GM13976 (cell line): Measurements from ENCODE around the gene CBX6.

Experiments
- DNase-seq: peaks from one replicate; pipeline ENCODE4 v3.0.0; 2012; ENCODE audit warnings: low spot score
- CTCF ChIP-seq: IDR thresholded peaks from 2 replicates; pipeline ENCODE4 v1.5.1; 2012; ENCODE audit warnings: borderline replicate concordance, mild to moderate bottlenecking; ENCODE audit not compliant: insufficient read depth; ENCODE audit errors: extremely low read depth, missing control alignments, control extremely low read depth
- in situ Hi-C: fragments of 300-500 bp; cut with MboI; formaldehyde crosslinking; loops from one replicate; pipeline ENCODE4 v1.12.0; 2022; ENCODE audit warnings: low sequenced_read_pairs, mixed read lengths, inconsistent platforms; ENCODE audit not compliant: unreplicated experiment

The CBX6 gene

DNA sequence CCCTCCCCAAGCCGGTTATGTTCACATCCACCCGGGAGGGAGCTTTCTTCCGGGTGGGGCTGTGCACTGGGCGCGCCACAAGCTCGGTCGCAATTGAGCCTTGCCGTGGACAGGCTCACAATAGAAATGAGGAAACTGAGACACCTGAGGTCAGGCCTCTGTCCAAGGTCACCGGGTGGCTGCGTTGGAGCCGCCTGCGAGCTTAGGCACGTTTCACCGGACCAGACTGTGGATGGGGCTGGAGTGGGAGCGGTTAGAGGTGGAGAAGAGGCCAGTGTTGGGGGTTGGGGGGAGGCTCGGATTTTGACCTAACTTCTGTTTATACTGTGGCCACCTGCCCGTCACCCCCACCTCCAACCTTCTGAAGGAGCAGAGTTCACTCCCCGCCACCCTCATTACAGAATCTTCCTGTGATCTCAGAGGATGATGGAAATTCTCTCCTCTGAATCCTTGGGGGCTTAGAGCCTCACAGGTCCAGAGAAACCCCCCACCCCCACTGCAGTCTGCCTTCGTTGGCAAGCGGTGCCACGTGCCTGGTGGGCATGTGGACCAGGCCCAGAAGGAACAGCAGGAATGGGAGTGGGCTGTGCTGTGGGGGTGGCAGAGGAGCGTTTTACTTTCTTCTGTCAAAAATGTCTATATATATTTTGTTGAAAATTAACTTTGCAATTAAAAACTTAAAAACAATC, 27.6 kb downstream of the CBX6 start:
- in situ Hi-C loops = no loop called here
- DNase-seq = no peak
- TF ChIP-seq CTCF = no peak

GRCh38 chr22:38843657-38844314, 28.2 kb downstream of the CBX6 start, which contains the start of gene NPTXR:
Gene NPTXR (minus strand): TSS chr22:38844028.
- no peak for TF ChIP-seq CTCF
- no peak for DNase-seq
- in situ Hi-C loops = no loop called here

GRCh38 chr22:38843201-38843656, 28.8 kb downstream of the CBX6 start:
- in situ Hi-C loops = no loop called here
- TF ChIP-seq CTCF = no peak
- DNase-seq = peak; percentile 69

DNA sequence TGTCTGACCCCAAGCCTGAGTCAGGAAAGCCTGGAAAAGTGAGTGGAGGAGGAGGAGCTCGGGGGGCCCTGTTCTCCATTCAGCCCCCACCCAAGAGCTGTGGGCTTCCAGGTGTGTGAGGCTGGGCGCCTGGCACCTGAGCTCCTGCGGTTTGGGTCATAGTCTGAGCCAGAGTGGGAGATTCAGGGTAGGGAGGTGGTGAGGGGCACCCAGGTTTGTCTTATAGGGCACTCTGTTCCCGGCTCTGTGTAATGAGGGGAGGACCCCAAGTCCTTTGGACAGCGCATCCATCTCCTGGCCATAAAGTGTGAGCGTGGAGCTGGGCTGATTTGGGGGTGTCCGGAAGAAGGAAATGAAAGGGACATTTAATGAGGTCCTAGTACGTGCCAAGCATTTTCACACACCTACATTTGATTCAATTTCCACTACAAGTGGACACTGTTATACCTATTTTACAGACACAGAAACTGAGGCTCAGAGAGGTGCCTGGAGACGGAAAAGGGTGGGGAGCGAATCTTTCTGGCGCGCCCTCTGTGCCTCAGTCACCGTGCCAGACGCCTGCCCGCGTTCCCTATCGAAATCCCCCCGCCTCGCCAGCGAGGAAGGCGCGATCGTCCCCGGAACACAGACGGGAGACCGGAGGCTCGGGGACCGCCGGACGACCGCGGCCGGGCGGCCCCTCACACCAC, 29.4 kb downstream of the CBX6 start:
- no peak for TF ChIP-seq CTCF
- in situ Hi-C loops = no loop called here
- no peak for DNase-seq

DNA sequence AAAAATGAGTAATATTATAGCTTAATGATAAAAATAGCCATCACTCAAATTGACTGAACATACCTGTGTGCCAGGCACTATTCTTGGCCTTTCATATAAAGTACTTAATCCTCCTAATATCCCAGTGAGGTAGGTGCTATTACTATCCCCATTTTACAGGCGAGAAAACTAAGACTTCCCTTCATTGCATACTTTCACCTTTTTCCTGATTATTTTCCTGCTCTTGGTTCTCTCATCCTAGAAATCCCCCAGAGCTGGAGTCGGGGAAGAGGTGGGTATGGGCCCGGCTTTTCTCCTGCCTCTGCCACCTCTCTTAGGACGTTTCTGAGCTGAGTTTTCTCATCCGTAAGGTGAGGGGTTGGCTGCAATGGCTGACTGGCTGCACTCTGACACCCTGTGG, 30.4 kb downstream of the CBX6 start:
- in situ Hi-C loops = no loop called here
- DNase-seq = no peak
- TF ChIP-seq CTCF = no peak

DNA sequence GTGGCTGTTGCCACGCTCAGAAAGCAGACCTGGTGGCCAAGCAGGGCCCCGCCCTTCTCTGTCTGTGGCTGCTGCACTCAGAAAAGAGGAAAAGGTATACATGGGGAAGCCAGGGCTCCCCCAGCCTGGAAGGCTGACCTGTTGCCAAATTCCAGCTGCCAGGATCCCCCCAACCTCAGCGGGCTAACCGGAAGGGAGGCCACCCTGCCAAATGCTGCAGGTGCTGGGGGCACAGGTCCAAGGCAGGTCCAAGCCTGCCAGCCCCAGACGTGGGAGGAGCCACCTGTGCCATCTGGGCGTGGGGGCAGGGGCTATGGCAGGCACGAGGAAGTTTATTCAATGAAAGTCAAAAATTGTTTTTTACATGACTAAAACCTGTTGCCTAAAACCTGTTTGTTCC, 30.8 kb downstream of the CBX6 start:
- in situ Hi-C loops = no loop called here
- no peak for TF ChIP-seq CTCF
- no peak for DNase-seq
